GM12872 (cell line): ENCODE data around the gene CST9L.

Source experiments
- TF ChIP-seq, protein P1 (sequence below): IDR thresholded peaks from 3 replicates; pipeline ENCODE4 v1.5.1; 2011; ENCODE audit warnings: low read depth, mild to moderate bottlenecking, low read length, moderate library complexity; ENCODE audit not compliant: insufficient read depth

The CST9L gene

DNA sequence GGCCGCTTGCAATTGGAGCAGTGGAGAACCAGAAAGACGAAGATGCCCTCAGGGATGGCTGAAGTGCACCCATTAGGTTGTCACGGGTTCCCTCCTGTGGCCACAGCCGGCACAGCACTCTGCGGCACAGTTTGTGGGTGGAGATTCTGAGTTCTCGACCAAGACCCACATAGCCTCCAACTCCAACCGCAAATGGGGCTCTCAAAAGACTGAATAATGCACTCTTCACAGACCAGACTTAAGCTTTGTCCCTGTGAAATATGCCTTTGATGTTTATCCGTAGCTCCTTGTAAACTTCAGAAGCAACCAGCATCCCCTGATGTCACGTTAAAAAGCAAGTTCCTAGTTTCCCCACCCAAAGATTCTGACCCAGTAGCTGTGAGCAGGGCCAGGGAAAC is 38.4 kb upstream of the CST9L start:
- TF ChIP-seq, protein P1, sequence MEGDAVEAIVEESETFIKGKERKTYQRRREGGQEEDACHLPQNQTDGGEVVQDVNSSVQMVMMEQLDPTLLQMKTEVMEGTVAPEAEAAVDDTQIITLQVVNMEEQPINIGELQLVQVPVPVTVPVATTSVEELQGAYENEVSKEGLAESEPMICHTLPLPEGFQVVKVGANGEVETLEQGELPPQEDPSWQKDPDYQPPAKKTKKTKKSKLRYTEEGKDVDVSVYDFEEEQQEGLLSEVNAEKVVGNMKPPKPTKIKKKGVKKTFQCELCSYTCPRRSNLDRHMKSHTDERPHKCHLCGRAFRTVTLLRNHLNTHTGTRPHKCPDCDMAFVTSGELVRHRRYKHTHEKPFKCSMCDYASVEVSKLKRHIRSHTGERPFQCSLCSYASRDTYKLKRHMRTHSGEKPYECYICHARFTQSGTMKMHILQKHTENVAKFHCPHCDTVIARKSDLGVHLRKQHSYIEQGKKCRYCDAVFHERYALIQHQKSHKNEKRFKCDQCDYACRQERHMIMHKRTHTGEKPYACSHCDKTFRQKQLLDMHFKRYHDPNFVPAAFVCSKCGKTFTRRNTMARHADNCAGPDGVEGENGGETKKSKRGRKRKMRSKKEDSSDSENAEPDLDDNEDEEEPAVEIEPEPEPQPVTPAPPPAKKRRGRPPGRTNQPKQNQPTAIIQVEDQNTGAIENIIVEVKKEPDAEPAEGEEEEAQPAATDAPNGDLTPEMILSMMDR = peak; percentile 97

DNA sequence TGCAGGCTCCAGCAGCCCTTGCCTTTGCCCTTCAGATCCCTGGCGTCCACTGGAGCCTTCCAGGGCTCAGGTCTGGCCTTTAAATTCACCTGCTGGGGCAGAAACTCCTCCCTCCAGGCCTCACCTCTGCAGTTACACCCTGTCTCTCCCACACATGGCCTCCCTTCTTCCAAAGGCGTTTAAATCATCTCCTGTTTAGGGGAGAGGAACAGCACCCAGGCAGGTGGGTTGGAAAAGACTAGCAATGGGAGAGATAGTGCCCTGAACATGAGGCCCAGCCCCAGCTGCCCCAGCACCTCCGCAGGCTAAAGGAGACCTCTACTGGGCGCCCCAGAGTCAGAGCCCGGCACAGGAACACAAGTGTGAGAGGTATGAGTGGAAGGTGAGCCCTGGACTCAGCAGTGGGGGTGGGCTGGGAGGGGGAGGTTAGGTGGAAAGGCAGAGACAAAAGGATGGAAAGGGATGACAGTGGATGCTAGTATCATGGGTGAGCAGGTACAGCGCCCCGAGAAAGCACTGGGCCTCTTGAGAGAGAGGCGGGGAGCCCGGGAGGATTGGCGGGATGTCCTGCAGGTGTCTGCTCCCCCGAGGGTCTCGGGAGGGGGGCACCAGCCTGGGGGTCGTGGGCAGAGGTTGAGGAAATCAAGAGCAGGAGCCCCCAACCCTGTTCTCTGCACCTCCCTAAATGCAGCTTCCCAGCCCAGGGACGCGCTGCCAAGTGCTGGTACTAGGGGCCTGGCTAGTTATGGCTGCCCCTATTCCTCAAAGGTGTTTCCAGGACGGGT is 37.8 kb upstream of the CST9L start, which contains the start of gene CST9:
CST9 (minus strand) TSS at position 51 of the 785 bp plus-strand sequence. CDS start 53 bp downstream, outside the sequence.
- TF ChIP-seq, protein P1 = no peak

DNA sequence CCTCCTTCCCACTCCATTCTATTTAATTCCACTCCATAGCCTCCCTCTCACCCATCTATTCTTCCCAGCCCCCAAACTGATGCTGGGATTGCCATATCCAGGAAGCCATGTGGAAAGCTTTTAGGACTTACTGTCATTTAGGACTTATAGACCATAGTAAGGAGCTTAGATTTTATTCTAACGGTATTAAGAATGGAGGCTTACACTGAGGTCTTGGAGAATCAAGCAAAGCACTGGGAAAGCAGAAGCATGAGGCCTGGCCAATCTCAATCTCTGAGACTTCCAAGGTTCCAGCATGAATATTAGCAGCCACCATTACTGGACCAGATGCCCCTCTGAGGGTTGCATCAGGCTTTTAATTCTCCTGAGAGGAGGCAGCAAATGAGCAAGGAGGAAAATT is 36.0 kb upstream of the CST9L start:
- TF ChIP-seq, protein P1 = no peak

DNA sequence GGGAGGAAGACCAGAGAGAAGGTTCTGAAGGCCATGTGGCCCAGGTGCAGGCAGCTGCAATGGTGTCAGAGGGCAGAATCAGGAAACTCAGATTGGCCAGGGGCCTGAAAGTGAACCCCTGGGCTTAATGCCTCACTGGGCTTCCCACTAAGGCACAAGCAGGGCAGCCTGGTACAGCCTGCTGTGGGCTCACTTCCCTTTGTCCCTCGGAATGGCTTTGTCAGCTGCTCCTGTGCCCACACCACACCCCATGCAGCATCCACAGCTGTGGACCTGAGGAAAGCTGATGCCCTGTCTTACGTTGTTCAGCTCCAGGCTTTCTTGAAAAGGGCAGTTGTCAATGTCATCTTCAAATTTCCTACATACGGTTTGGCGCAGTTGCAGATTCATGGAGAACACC is 35.0 kb upstream of the CST9L start:
- TF ChIP-seq, protein P1 = no peak

DNA sequence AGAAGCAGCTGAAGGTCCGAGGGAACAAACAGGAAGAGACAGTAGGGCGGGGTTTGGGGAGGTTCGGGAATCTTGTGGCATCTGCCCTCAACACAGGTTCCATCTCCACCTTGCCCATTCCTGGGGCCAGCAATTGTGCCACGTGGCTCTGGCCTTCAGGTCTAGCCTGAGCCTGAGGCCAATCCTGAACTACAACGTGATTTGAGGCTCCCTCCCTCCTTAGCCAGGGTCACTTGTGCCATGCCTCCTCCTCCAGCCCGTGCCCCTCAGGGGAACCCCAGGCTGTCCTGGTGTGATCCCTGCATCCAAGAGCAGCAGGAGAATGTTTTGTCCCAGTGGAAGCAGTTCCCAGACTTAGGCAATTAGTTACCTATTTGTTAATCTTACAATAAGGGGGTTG is 34.4 kb upstream of the CST9L start:
- TF ChIP-seq, protein P1 = no peak

DNA sequence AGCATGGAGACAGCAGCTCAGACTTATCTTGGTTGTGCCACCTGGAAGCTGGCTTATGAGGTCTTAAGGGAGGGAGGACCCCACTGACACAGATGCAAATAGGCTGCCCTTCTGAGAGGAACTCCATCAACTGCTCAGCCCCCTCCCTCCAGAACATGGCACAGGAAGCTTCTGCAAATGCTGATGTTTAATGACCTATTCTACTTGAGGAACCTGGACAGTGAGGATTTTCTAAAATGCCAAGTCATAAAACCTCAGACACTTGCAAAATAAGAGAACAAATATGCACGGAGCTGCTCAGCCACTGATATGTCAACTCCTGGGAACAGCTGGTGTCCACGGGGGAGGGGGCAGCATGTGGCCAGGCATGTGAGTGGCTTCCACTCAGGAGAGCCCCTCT is 34.0 kb upstream of the CST9L start:
- TF ChIP-seq, protein P1 = no peak

DNA sequence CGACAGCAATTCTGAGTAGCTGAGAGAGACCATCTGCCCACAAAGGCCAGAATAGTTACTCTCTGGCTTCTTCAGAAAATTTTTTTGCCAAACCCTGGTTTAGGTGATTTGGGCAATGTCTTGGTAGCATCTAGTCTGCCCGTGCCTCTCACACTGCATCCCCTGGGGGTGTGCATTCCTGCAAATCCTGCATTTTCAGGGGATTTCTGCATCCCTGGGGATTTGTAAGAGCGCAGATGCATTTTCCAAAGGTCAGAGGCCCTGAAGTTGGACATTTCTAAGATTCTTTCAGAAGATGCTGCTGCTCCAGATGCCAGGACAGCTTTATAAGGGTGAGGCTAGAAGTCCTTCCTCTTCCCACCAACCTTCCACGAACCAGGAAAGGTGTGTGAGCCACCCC is 33.4 kb upstream of the CST9L start:
- TF ChIP-seq, protein P1 = no peak
